Psoas muscle (tissue), 8 donors: ENCODE results near the gene DPYSL5. TPM values are rescaled to one million over a fixed set of nuclear protein-coding genes. Genes with fewer than 3 reads are reported as not detected.

Source experiments
- ATAC-seq, 4 donors: fragments of 200-7000 bp; cut with Tn5 transposase; one replicate each; pipeline ENCODE4 v1.9.1; 2020; ENCODE audit warnings: moderate library complexity in 3 of 4, mild to moderate bottlenecking in 2 of 4
- DNase-seq, 2 donors: peaks; one replicate each; pipeline ENCODE4 v3.0.0-alpha.2; 2020
- H3K27ac ChIP-seq: fragments of 200-600 bp; one replicate; pipeline ENCODE4 v1.8.0; 2022
- H3K27me3 ChIP-seq, 3 donors: fragments of 200-600 bp in 1 of 3; one replicate each; pipeline versions ENCODE4 v1.6.1 to v1.8.0; 2013 to 2022; ENCODE audit warnings: low read length in 2 of 3, mild to moderate bottlenecking in 2 of 3, moderate library complexity in 1 of 3; ENCODE audit not compliant: insufficient read depth in 3 of 3
- H3K36me3 ChIP-seq, 2 donors: fragments of 200-600 bp in 1 of 2; one replicate each; pipeline versions ENCODE4 v1.6.1 to v1.8.0; 2013 to 2022; ENCODE audit warnings: low read depth in 1 of 2, mild to moderate bottlenecking in 1 of 2, moderate library complexity in 1 of 2; ENCODE audit not compliant: insufficient read depth in 1 of 2
- H3K4me1 ChIP-seq: fragments of 200-600 bp; one replicate; pipeline ENCODE4 v1.8.0; 2022
- H3K4me3 ChIP-seq: fragments of 200-600 bp; one replicate; pipeline ENCODE4 v1.8.0; 2022; ENCODE audit warnings: mild to moderate bottlenecking
- H3K9me3 ChIP-seq: fragments of 200-600 bp; one replicate; pipeline ENCODE4 v1.8.0; 2022
- WGBS, 3 donors: extraction: QIAGEN DNeasy Blood & Tissue Kit; methylation state at CpG; one replicate each; pipeline versions ENCODE4 v1.1.6 to v1.1.7; 2013; 5-methylcytosine and 5-hydroxymethylcytosine counted together
- intact Hi-C, 2 donors: fragments of 100-400 bp; cut with DNase I; formaldehyde crosslinking; loops; one replicate each; pipeline versions ENCODE4 v1.11.0 to v1.14.2; 2022
- long read RNA-seq, 2 donors: library from polyadenylated mRNA; unstranded; transcript quantifications; one replicate each; pipeline ENCODE4 v2.0.0, GENCODE V29; 2021
- polyA plus RNA-seq, 3 donors: library from polyadenylated mRNA; stranded (reverse); fragments of 200-250 nt; gene quantifications; one replicate each; pipeline ENCODE4 v1.2.3, GENCODE V29; 2013
- total RNA-seq, 4 donors: library from RNA; stranded (reverse); fragmentation: NEBNext Ultra II Directional in 2 of 4; extraction: Animal tissue kit (Norgen Biotek cat#: 25700) in 2 of 4; gene quantifications; one replicate each; pipeline versions ENCODE4 v1.2.1 to v1.2.4, GENCODE V29; 2021 to 2023
- TF ChIP-seq, protein P1 (sequence below): fragments of 200-600 bp; IDR thresholded peaks from one replicate; pipeline ENCODE4 v1.8.0; 2022; ENCODE audit warnings: antibody characterized with exemption
- donor health status: healthy with polysubstance abuse.
- donor health status: DM: no; HTN: no; CAD: no; lungs with moderate emphysema.
- donor health status: Bipolar disorder and iron deficiency.
- donor health status: healthy.
- donor health status: DM: yes; HTN: yes; CAD: no.
- donor health status: DM: no; HTN: no; CAD: no.
- donor health status: DM: no; HTN: no; CAD: no.
- donor health status: DM: yes; HTN: yes; CAD: no.

DPYSL5 gene
- under 1 TPM in 2 of 4 donors, not detected in 2; 0.07 to 0.39 TPM for total RNA-seq
- under 1 TPM in 2 of 3 donors, not detected in 1; 0.03 to 0.09 TPM for polyA plus RNA-seq
- long read RNA-seq, donor 1, result 0 reads
- long read RNA-seq, donor 2, result 0 reads

- H3K27ac ChIP-seq, result no peak within 1 kb of the TSS
- no peak for ATAC-seq
- 0 to 1% (median 1%) methylated on average over 38 to 83 of the region's 83 CpGs for WGBS, 3 donors
- H3K9me3 ChIP-seq, result no peaks in the 10 kb centered on the region
- DNase-seq, result no peak
- H3K27me3 ChIP-seq, result peaks cover 0 to 67% (median 37%) of the 10 kb centered on the region in 3 donors
- H3K4me1 ChIP-seq, result peaks cover 23% of the 10 kb centered on the region
- intact Hi-C loops, result loop anchor here (2.0 to 10.0 kb wide), 5 partner anchors 75 to 170 kb away; no protein-coding TSS in a partner anchor
- no peaks in the 10 kb centered on the region for H3K36me3 ChIP-seq
- TF ChIP-seq, protein P1, sequence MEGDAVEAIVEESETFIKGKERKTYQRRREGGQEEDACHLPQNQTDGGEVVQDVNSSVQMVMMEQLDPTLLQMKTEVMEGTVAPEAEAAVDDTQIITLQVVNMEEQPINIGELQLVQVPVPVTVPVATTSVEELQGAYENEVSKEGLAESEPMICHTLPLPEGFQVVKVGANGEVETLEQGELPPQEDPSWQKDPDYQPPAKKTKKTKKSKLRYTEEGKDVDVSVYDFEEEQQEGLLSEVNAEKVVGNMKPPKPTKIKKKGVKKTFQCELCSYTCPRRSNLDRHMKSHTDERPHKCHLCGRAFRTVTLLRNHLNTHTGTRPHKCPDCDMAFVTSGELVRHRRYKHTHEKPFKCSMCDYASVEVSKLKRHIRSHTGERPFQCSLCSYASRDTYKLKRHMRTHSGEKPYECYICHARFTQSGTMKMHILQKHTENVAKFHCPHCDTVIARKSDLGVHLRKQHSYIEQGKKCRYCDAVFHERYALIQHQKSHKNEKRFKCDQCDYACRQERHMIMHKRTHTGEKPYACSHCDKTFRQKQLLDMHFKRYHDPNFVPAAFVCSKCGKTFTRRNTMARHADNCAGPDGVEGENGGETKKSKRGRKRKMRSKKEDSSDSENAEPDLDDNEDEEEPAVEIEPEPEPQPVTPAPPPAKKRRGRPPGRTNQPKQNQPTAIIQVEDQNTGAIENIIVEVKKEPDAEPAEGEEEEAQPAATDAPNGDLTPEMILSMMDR, result no peak
- peak within 1 kb of the TSS; percentile 59 for H3K4me3 ChIP-seq
Measured at GRCh38 chr2:26847655-26848335, at the start of gene DPYSL5. TSS of gene DPYSL5 (plus strand) at chr2:26848132. CDS start at chr2:26898500, 50,368 bp downstream.

GRCh38 chr2:26801328-26801727 lies 46.6 kb upstream of the DPYSL5 start:
- no peak for ATAC-seq
- WGBS, 3 donors, result 66 to 80% (median 79%) methylated on average over 4 of the region's 4 CpGs
- TF ChIP-seq, protein P1, result no peak

GRCh38 chr2:26801796-26802195 lies 46.1 kb upstream of the DPYSL5 start:
- intact Hi-C loops, result no loop called here
- Histone ChIP-seq H3K27ac (no peak overlapping the region), H3K4me3 (no peak overlapping the region), H3K4me1 (no peaks in the 10 kb centered on the region), H3K9me3 (no peaks in the 10 kb centered on the region), H3K27me3 (no peaks in the 10 kb centered on the region), H3K36me3 (no peaks in the 10 kb centered on the region)
- DNase-seq, result no peak
- WGBS, 3 donors, result 93 to 94% (median 94%) methylated on average over 7 of the region's 7 CpGs
- TF ChIP-seq, protein P1, result no peak
- no peak for ATAC-seq

More at GRCh38 chr2:26801328-26801727, 46.6 kb upstream of the DPYSL5 start:
- Histone ChIP-seq H3K36me3 (no peaks in the 10 kb centered on the region), H3K27me3 (no peaks in the 10 kb centered on the region), H3K4me3 (no peak overlapping the region), H3K4me1 (no peaks in the 10 kb centered on the region), H3K27ac (no peak overlapping the region), H3K9me3 (no peaks in the 10 kb centered on the region)
- no peak for DNase-seq
- intact Hi-C loops, result no loop called here

- H3K4me1 ChIP-seq, result no peaks in the 10 kb centered on the region
- no peak for DNase-seq
- no peak overlapping the region for H3K27ac ChIP-seq
- intact Hi-C loops, result no loop called here
- H3K4me3 ChIP-seq, result no peak overlapping the region
- TF ChIP-seq, protein P1, result no peak
- H3K27me3 ChIP-seq, result no peaks in the 10 kb centered on the region
- no peaks in the 10 kb centered on the region for H3K9me3 ChIP-seq
- 72 to 84% (median 80%) methylated on average over 5 of the region's 5 CpGs for WGBS, 3 donors
- ATAC-seq, result no peak
- H3K36me3 ChIP-seq, result no peaks in the 10 kb centered on the region
Measured at GRCh38 chr2:26805241-26805676, 42.7 kb upstream of the DPYSL5 start.
